HG03342 (cell line): ENCODE data around the gene C2orf68.
A peak's percentile ranks its signal among the peaks of the same experiment; 100 is the strongest.
"Not testable (repeated sequence)": the region's sequence is repeated elsewhere in the genome, so short reads cannot be mapped to it uniquely, and the experiment has no call there.

Source experiments
- ATAC-seq: cut with Tn5 transposase; IDR thresholded peaks from one replicate; pipeline ENCODE4 v1.9.1; 2021; ENCODE audit warnings: mild to moderate bottlenecking, moderate library complexity; ENCODE audit not compliant: unreplicated experiment

Gene C2orf68

GRCh38 chr2:85611705-85612587 is at the start of gene C2orf68:
C2orf68 (minus strand) TSS chr2:85612066; CDS start chr2:85611984, 82 bp downstream.
- ATAC-seq: peak; percentile 73

- ATAC-seq: no peak
Observed at GRCh38 chr2:85661139-85661858, 49.4 kb upstream of the C2orf68 start.

GRCh38 chr2:85660725-85661124 is 48.9 kb upstream of the C2orf68 start:
- ATAC-seq: no peak

- ATAC-seq: not testable (repeated sequence)
Observed at GRCh38 chr2:85660301-85660700, 48.4 kb upstream of the C2orf68 start.

GRCh38 chr2:85659324-85659981 is 47.6 kb upstream of the C2orf68 start:
- ATAC-seq: no peak

- ATAC-seq: not testable (repeated sequence)
Observed at GRCh38 chr2:85657399-85657798, 45.5 kb upstream of the C2orf68 start.

- ATAC-seq: no peak
Observed at GRCh38 chr2:85656468-85656867, 44.6 kb upstream of the C2orf68 start.

- no peak for ATAC-seq
Observed at GRCh38 chr2:85655961-85656417, 44.1 kb upstream of the C2orf68 start.

GRCh38 chr2:85653996-85654395 is 42.1 kb upstream of the C2orf68 start:
- no peak for ATAC-seq

- no peak for ATAC-seq
Observed at GRCh38 chr2:85652056-85652455, 40.2 kb upstream of the C2orf68 start.

- no peak for ATAC-seq
Observed at GRCh38 chr2:85651097-85651496, 39.2 kb upstream of the C2orf68 start.

- no peak for ATAC-seq
Observed at GRCh38 chr2:85650456-85650855, 38.6 kb upstream of the C2orf68 start.

GRCh38 chr2:85649201-85650190 is 37.6 kb upstream of the C2orf68 start:
- no peak for ATAC-seq

GRCh38 chr2:85648619-85649018 is 36.8 kb upstream of the C2orf68 start:
- peak; percentile 42 for ATAC-seq

- ATAC-seq: peak; percentile 84
Observed at GRCh38 chr2:85647823-85648526, 36.1 kb upstream of the C2orf68 start.

GRCh38 chr2:85646166-85646565 is 34.3 kb upstream of the C2orf68 start:
- no peak for ATAC-seq

- no peak for ATAC-seq
Observed at GRCh38 chr2:85644909-85645308, 33.0 kb upstream of the C2orf68 start.

GRCh38 chr2:85642725-85643124 is 30.9 kb upstream of the C2orf68 start:
- no peak for ATAC-seq

- ATAC-seq: no peak
Observed at GRCh38 chr2:85635636-85636035, 23.8 kb upstream of the C2orf68 start.

- no peak for ATAC-seq
Observed at GRCh38 chr2:85635011-85635410, 23.1 kb upstream of the C2orf68 start.
